Stimulated activated CD8-positive, alpha-beta memory T cell treated with anti-CD3 and anti-CD28 coated beads, Interleukin-15, amount 100 ng/mL, for 24 hours (primary cell): ENCODE data around the gene PREX1.

Source experiments
- DNase-seq: peaks from one replicate; pipeline ENCODE4 v3.0.0-alpha.2; 2020; ENCODE audit warnings: low read depth

Gene PREX1

GRCh38 chr20:48702455-48702913 lies 125.3 kb downstream of the PREX1 start:
- no peak for DNase-seq

- DNase-seq = no peak
Measured at GRCh38 chr20:48701702-48702101, 126.1 kb downstream of the PREX1 start.

- DNase-seq = no peak
Measured at GRCh38 chr20:48698507-48699267, 129.1 kb downstream of the PREX1 start.

GRCh38 chr20:48697845-48698491 lies 129.8 kb downstream of the PREX1 start:
- DNase-seq = no peak

- DNase-seq = no peak
Measured at GRCh38 chr20:48696671-48697070, 131.1 kb downstream of the PREX1 start.

- DNase-seq = no peak
Measured at GRCh38 chr20:48695738-48696137, 132.1 kb downstream of the PREX1 start.

- no peak for DNase-seq
Measured at GRCh38 chr20:48695255-48695654, 132.5 kb downstream of the PREX1 start.

GRCh38 chr20:48694381-48694865 lies 133.4 kb downstream of the PREX1 start:
- DNase-seq = no peak

- DNase-seq = no peak
Measured at GRCh38 chr20:48691523-48691922, 136.3 kb downstream of the PREX1 start.

GRCh38 chr20:48690888-48691287 lies 136.9 kb downstream of the PREX1 start:
- no peak for DNase-seq

- DNase-seq = no peak
Measured at GRCh38 chr20:48689874-48690571, 137.8 kb downstream of the PREX1 start.

GRCh38 chr20:48689388-48689787 lies 138.4 kb downstream of the PREX1 start:
- no peak for DNase-seq

- DNase-seq = no peak
Measured at GRCh38 chr20:48688579-48688978, 139.2 kb downstream of the PREX1 start.

GRCh38 chr20:48687117-48687800 lies 140.5 kb downstream of the PREX1 start:
- no peak for DNase-seq

GRCh38 chr20:48686238-48687116 lies 141.3 kb downstream of the PREX1 start:
- DNase-seq = no peak

GRCh38 chr20:48685300-48685699 lies 142.5 kb downstream of the PREX1 start:
- DNase-seq = no peak

- no peak for DNase-seq
Measured at GRCh38 chr20:48684501-48685041, 143.2 kb downstream of the PREX1 start.

GRCh38 chr20:48683467-48684175 lies 144.2 kb downstream of the PREX1 start:
- no peak for DNase-seq

- no peak for DNase-seq
Measured at GRCh38 chr20:48682529-48683363, 145.1 kb downstream of the PREX1 start.
